ENCODE data around the gene E2F6.

DNA sequence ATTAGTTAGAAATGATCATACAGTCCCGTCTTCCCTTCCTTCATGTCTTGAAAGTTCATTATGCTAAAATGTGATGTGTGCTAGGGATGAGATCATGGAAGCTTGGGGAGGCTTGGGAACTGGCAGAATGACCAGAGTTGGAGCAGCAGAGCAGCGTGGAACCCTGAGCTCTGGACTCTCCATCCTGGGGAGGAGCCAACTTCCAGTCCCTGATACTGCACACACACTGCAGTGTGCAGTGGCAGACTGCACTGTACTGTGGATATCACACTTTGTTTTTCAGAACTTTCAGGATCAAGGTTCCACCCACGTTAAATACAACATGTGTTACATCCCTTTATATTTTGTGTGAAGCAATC is 40.6 kb upstream of the E2F6 start:
- TF ChIP-seq, protein P1, sequence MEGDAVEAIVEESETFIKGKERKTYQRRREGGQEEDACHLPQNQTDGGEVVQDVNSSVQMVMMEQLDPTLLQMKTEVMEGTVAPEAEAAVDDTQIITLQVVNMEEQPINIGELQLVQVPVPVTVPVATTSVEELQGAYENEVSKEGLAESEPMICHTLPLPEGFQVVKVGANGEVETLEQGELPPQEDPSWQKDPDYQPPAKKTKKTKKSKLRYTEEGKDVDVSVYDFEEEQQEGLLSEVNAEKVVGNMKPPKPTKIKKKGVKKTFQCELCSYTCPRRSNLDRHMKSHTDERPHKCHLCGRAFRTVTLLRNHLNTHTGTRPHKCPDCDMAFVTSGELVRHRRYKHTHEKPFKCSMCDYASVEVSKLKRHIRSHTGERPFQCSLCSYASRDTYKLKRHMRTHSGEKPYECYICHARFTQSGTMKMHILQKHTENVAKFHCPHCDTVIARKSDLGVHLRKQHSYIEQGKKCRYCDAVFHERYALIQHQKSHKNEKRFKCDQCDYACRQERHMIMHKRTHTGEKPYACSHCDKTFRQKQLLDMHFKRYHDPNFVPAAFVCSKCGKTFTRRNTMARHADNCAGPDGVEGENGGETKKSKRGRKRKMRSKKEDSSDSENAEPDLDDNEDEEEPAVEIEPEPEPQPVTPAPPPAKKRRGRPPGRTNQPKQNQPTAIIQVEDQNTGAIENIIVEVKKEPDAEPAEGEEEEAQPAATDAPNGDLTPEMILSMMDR (IDR thresholded peaks at IDR 0.05), result no peak
- TF ChIP-seq POLR2A (IDR thresholded peaks at IDR 0.05), result no peak
